Keratinocyte (primary cell): ENCODE data around the gene KCNE1. TPM values are rescaled to one million over a fixed set of nuclear protein-coding genes. Genes with fewer than 3 reads are reported as not detected.

Experiments used
- DNase-seq: peaks from one replicate; pipeline ENCODE4 v3.0.0-alpha.2; 2011; ENCODE audit warnings: low read depth, missing footprints, low spot score
- FAIRE-seq: peaks from 2 replicates; lab custom pipeline; 2011; peaks lifted over from hg19 to GRCh38; lab: Jason Lieb, UNC
- H2AFZ ChIP-seq: 2 replicates; pipeline ENCODE4 v1.6.0; 2012; ENCODE audit warnings: low read length, control low read depth, inconsistent platforms; ENCODE audit not compliant: control insufficient read depth
- H3K27ac ChIP-seq: 2 replicates; pipeline ENCODE4 v1.5.1; 2011; ENCODE audit warnings: low read length; ENCODE audit not compliant: control insufficient read depth, insufficient read depth
- H3K27me3 ChIP-seq: 3 replicates; pipeline ENCODE4 v1.6.0; 2011; ENCODE audit warnings: low read length; ENCODE audit not compliant: control insufficient read depth, insufficient read depth; ENCODE audit errors: extremely low read depth
- H3K36me3 ChIP-seq, 2 experiments: 2 replicates in 1 of 2; 3 replicates in 1 of 2; pipeline ENCODE4 v1.5.1; 2011; ENCODE audit warnings: low read length in 2 of 2, mild to moderate bottlenecking in 1 of 2; ENCODE audit not compliant: control insufficient read depth in 2 of 2, insufficient read depth in 2 of 2; ENCODE audit errors: extremely low read depth in 1 of 2
- H3K4me1 ChIP-seq: 3 replicates; pipeline ENCODE4 v1.5.1; 2011; ENCODE audit warnings: low read length; ENCODE audit not compliant: control insufficient read depth, insufficient read depth; ENCODE audit errors: extremely low read depth
- H3K4me2 ChIP-seq: 3 replicates; pipeline ENCODE4 v1.6.0; 2011; ENCODE audit warnings: low read depth, low read length; ENCODE audit not compliant: control insufficient read depth, insufficient read depth; ENCODE audit errors: extremely low read depth
- H3K4me3 ChIP-seq, 3 experiments: fragments of 200-600 bp in 1 of 3; sonication (generic) in 1 of 3; 2 replicates in 2 of 3; 3 replicates in 1 of 3; pipeline ENCODE4 v1.5.1; 2011 to 2016; ENCODE audit warnings: low read length in 3 of 3, mild to moderate bottlenecking in 3 of 3, control low read depth in 2 of 3, inconsistent platforms in 1 of 3, low read depth in 1 of 3, mixed read lengths in 1 of 3, mixed run types in 1 of 3, moderate library complexity in 1 of 3; ENCODE audit not compliant: control insufficient read depth in 2 of 3, insufficient read depth in 2 of 3; ENCODE audit errors: extremely low read depth in 1 of 3
- H3K79me2 ChIP-seq: 2 replicates; pipeline ENCODE4 v1.6.0; 2012; ENCODE audit warnings: low read length; ENCODE audit not compliant: control insufficient read depth, insufficient read depth
- H3K9ac ChIP-seq: 3 replicates; pipeline ENCODE4 v1.6.0; 2011; ENCODE audit warnings: low read length; ENCODE audit not compliant: control insufficient read depth, insufficient read depth; ENCODE audit errors: extremely low read depth
- H3K9me1 ChIP-seq: 3 replicates; pipeline ENCODE4 v1.6.0; 2011; ENCODE audit warnings: low read length; ENCODE audit not compliant: control insufficient read depth, insufficient read depth; ENCODE audit errors: extremely low read depth
- H3K9me3 ChIP-seq: 2 replicates; pipeline ENCODE4 v1.5.1; 2012; ENCODE audit warnings: low read depth, low read length; ENCODE audit not compliant: control insufficient read depth
- H4K20me1 ChIP-seq: 3 replicates; pipeline ENCODE4 v1.6.0; 2011; ENCODE audit warnings: low read length; ENCODE audit not compliant: control insufficient read depth, insufficient read depth; ENCODE audit errors: extremely low read depth
- CTCF ChIP-seq, 3 experiments: IDR thresholded peaks in 1 of 3; conservative IDR thresholded peaks in 1 of 3; optimal IDR thresholded peaks in 1 of 3; 2 replicates in 2 of 3; 3 replicates in 1 of 3; pipeline versions ENCODE3 to v1.5.1; 2011; ENCODE audit warnings: low read length in 3 of 3, mild to moderate bottlenecking in 3 of 3, moderate library complexity in 2 of 3, control low read depth in 1 of 3, inconsistent platforms in 1 of 3; ENCODE audit not compliant: insufficient read depth in 2 of 3; ENCODE audit errors: extremely low read depth in 1 of 3
- EZH2 ChIP-seq: IDR thresholded peaks from one replicate; pipeline ENCODE4 v1.6.1; 2012; ENCODE audit warnings: inconsistent platforms, mild to moderate bottlenecking, low read length, moderate library complexity
- dilution Hi-C: fragments of 300-500 bp; cut with MboI; formaldehyde crosslinking; loops from one replicate; pipeline ENCODE4 v1.7.0; 2020; ENCODE audit warnings: low sequenced_read_pairs; ENCODE audit not compliant: extremely low pct_ligation_motif_present
- polyA plus RNA-seq, 5 experiments: library from polyadenylated mRNA; depleted of rRNA in 3 of 5; stranded (reverse) in 3 of 5; stranded (forward) in 1 of 5; unstranded in 1 of 5; fragments of >200 nt; gene quantifications; 1 replicate in 1 of 5; 2 replicates in 3 of 5; 3 replicates in 1 of 5; pipeline versions ENCODE4 v1.2.1 to v1.2.3, GENCODE V29; 2011 to 2012; ENCODE audit warnings: missing spikeins in 2 of 5, low read depth in 1 of 5, low replicate concordance in 1 of 5

KCNE1 gene
- polyA plus RNA-seq, 1 donor (not counting 4 experiments of a cell fraction or from before 2014, with no cell fraction given) = 0.08 TPM

GRCh38 chr21:34560609-34561008 lies 48.6 kb upstream of the KCNE1 start:
- H3K27me3 ChIP-seq = no peaks in the 10 kb centered on the region
- no peaks in the 10 kb centered on the region for H3K36me3 ChIP-seq
- H3K9me1 ChIP-seq = no peaks in the 10 kb centered on the region
- DNase-seq (no peak), FAIRE-seq (no peak)
- dilution Hi-C loops = no loop called here
- H3K27ac ChIP-seq = no peak overlapping the region
- TF ChIP-seq EZH2 (no peak), CTCF (optimal IDR thresholded peaks at IDR 0.05 in 1 of 3, IDR thresholded peaks at IDR 0.05 in 1 of 3, conservative IDR thresholded peaks at IDR 0.05 in 1 of 3; ENCODE audit: extremely low read depth in 1 of 3, insufficient read depth in 2 of 3, low read length in 3 of 3) (no peak)
- H3K79me2 ChIP-seq = no peaks in the 10 kb centered on the region
- H3K9ac ChIP-seq = no peak overlapping the region
- H3K9me3 ChIP-seq = no peaks in the 10 kb centered on the region
- H4K20me1 ChIP-seq = no peaks in the 10 kb centered on the region
- H3K4me1 ChIP-seq = peaks cover 13% of the 10 kb centered on the region
- H2AFZ ChIP-seq = no peak overlapping the region
- no peak overlapping the region for H3K4me2 ChIP-seq
- no peak overlapping the region for H3K4me3 ChIP-seq

- Histone ChIP-seq H3K4me3 (no peak overlapping the region), H3K9me3 (no peaks in the 10 kb centered on the region), H3K36me3 (no peaks in the 10 kb centered on the region), H4K20me1 (no peaks in the 10 kb centered on the region), H3K4me2 (no peak overlapping the region), H3K4me1 (peaks cover 13% of the 10 kb centered on the region), H3K27me3 (no peaks in the 10 kb centered on the region), H3K27ac (no peak overlapping the region), H3K9me1 (no peaks in the 10 kb centered on the region), H3K79me2 (no peaks in the 10 kb centered on the region), H3K9ac (no peak overlapping the region), H2AFZ (no peak overlapping the region)
- FAIRE-seq (no peak), DNase-seq (no peak)
- TF ChIP-seq EZH2 (no peak), CTCF (optimal IDR thresholded peaks at IDR 0.05 in 1 of 3, IDR thresholded peaks at IDR 0.05 in 1 of 3, conservative IDR thresholded peaks at IDR 0.05 in 1 of 3; ENCODE audit: extremely low read depth in 1 of 3, insufficient read depth in 2 of 3, low read length in 3 of 3) (no peak)
- dilution Hi-C loops = no loop called here
Measured at GRCh38 chr21:34560021-34560420, 48.0 kb upstream of the KCNE1 start.
